DOHH2 (cell line): ENCODE measurements around the gene MUC2.

Source experiments
- H3F3A ChIP-seq: fragments of 200-600 bp; sonication (generic), shearing (Covaris generic); 2 replicates; pipeline ENCODE4 v1.6.0; 2016; ENCODE audit warnings: antibody characterized with exemption, mild to moderate bottlenecking; ENCODE audit not compliant: control insufficient read depth, insufficient read depth
- H3K27ac ChIP-seq: fragments of 200-600 bp; sonication (generic); 2 replicates; pipeline ENCODE4 v1.5.1; 2014; ENCODE audit warnings: low read depth, mild to moderate bottlenecking, low read length, moderate library complexity
- H3K27me3 ChIP-seq: fragments of 200-600 bp; sonication (generic); 2 replicates; pipeline ENCODE4 v1.6.1; 2014; ENCODE audit warnings: mild to moderate bottlenecking, low read length, mixed read lengths; ENCODE audit not compliant: control insufficient read depth
- H3K36me3 ChIP-seq: fragments of 200-600 bp; sonication (generic); 2 replicates; pipeline ENCODE4 v1.6.1; 2014; ENCODE audit warnings: mild to moderate bottlenecking, low read length, moderate library complexity, mixed read lengths; ENCODE audit not compliant: control insufficient read depth
- H3K4me1 ChIP-seq: fragments of 200-600 bp; sonication (generic); 2 replicates; pipeline ENCODE4 v1.6.1; 2014; ENCODE audit warnings: mild to moderate bottlenecking, low read length, mixed read lengths; ENCODE audit not compliant: control insufficient read depth
- H3K4me2 ChIP-seq: fragments of 200-600 bp; sonication (generic); 2 replicates; pipeline ENCODE4 v1.6.0; 2014; ENCODE audit warnings: mild to moderate bottlenecking, low read length, moderate library complexity
- H3K4me3 ChIP-seq: fragments of 200-600 bp; sonication (generic); 2 replicates; pipeline ENCODE4 v1.5.1; 2014; ENCODE audit warnings: mild to moderate bottlenecking, low read length, mixed read lengths
- H3K79me2 ChIP-seq: fragments of 200-600 bp; sonication (generic); 2 replicates; pipeline ENCODE4 v1.6.1; 2014; ENCODE audit warnings: mild to moderate bottlenecking, low read length, mixed read lengths; ENCODE audit not compliant: control insufficient read depth
- H3K9me2 ChIP-seq: fragments of 200-600 bp; sonication (generic); replicated peaks from 2 replicates; pipeline ENCODE4 v1.6.1; 2014; ENCODE audit warnings: mild to moderate bottlenecking, low read length, mixed read lengths; ENCODE audit not compliant: control insufficient read depth
- H3K9me3 ChIP-seq: fragments of 200-600 bp; sonication (generic); 2 replicates; pipeline ENCODE4 v1.6.1; 2014; ENCODE audit warnings: antibody characterized with exemption, low read length, mixed read lengths; ENCODE audit not compliant: control insufficient read depth, insufficient read depth
- H4K20me1 ChIP-seq: fragments of 200-600 bp; sonication (generic); 2 replicates; pipeline ENCODE4 v1.6.0; 2014; ENCODE audit warnings: low read depth, mild to moderate bottlenecking, antibody characterized with exemption, low read length, moderate library complexity; ENCODE audit not compliant: control insufficient read depth, insufficient read depth
- EZH2phosphoT487 ChIP-seq: fragments of 200-600 bp; sonication (generic); IDR thresholded peaks from 2 replicates; pipeline ENCODE4 v1.6.1; 2017; ENCODE audit warnings: borderline replicate concordance, mild to moderate bottlenecking, antibody characterized with exemption, low read length, moderate library complexity, mixed read lengths
- TF ChIP-seq, protein P1 (sequence below): fragments of 200-600 bp; sonication (generic); IDR thresholded peaks from one replicate; pipeline ENCODE4 v1.5.1; 2014; ENCODE audit warnings: antibody characterized with exemption, mild to moderate bottlenecking, low read depth, low read length; ENCODE audit not compliant: poor library complexity, severe bottlenecking

MUC2 gene

DNA sequence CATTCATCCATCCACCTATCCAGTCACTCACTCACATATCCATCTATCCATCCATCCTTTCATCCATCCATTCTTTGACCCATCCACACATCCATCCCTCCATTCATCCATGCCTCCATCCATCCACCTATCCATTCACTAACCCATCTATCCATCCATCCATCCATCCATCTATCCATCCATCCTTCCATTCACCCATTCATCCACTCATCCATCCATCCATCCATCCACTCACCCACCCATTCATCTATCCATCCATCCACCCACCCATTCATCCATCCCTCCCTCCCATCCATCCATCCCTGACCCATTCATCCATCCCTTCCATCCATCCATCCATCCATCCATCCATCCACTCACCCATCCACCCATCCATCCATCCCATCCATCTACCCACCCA lies 4.9 kb upstream of the MUC2 start:
- TF ChIP-seq EZH2phosphoT487 = no peak
- TF ChIP-seq, protein P1, sequence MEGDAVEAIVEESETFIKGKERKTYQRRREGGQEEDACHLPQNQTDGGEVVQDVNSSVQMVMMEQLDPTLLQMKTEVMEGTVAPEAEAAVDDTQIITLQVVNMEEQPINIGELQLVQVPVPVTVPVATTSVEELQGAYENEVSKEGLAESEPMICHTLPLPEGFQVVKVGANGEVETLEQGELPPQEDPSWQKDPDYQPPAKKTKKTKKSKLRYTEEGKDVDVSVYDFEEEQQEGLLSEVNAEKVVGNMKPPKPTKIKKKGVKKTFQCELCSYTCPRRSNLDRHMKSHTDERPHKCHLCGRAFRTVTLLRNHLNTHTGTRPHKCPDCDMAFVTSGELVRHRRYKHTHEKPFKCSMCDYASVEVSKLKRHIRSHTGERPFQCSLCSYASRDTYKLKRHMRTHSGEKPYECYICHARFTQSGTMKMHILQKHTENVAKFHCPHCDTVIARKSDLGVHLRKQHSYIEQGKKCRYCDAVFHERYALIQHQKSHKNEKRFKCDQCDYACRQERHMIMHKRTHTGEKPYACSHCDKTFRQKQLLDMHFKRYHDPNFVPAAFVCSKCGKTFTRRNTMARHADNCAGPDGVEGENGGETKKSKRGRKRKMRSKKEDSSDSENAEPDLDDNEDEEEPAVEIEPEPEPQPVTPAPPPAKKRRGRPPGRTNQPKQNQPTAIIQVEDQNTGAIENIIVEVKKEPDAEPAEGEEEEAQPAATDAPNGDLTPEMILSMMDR = no peak
- no peaks in the 10 kb centered on the region for H3K9me2 ChIP-seq
- no peak overlapping the region for H3K4me2 ChIP-seq
- no peaks in the 10 kb centered on the region for H3K9me3 ChIP-seq
- H4K20me1 ChIP-seq = no peaks in the 10 kb centered on the region
- no peaks in the 10 kb centered on the region for H3K27me3 ChIP-seq
- no peak overlapping the region for H3K27ac ChIP-seq
- H3K36me3 ChIP-seq = no peaks in the 10 kb centered on the region
- H3K4me1 ChIP-seq = no peaks in the 10 kb centered on the region
- no peaks in the 10 kb centered on the region for H3F3A ChIP-seq
- no peaks in the 10 kb centered on the region for H3K79me2 ChIP-seq
- no peak overlapping the region for H3K4me3 ChIP-seq

DNA sequence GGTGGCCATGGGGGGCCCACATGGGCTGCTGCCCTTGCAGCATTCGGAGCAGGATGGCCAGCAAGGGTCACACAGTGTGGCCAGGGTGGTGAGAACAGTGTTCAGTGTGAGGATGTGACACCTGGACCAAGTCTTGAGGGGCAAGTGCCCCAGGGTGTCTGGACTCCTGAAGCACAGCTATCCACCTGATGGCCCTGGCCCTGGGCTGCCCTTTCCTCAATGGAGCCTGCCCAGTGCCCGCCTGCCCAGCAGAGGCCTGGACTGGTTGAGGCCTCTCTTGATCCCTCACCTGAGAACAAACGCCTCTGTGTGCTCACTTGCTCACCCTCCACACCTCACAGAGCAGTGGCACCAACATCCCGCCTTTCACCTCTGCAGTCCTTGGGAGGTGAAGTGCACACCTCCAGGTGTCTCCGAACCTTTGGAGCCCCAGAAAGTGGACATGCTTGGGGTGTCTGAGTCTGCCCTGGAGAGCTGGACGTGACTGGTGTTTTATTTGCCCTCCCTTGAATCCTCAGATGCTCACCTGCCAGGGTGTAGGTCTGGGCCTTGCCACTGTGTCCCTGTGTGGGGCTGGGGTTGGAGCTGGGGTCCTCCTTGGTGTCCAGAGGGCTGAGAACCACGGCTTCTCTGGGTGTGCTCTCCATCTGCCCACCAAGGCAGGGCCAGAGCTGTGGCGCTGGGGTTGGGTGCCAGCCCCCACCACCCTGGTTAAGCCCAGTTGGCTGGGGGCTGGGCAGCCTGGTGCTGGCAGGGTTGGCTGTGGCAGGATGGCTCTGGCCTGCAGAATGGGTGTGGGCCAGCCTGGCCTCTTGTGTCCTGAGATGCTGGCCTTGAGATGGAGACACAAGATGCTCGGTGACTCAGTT lies 3.8 kb upstream of the MUC2 start:
- Histone ChIP-seq H3K4me2 (no peak overlapping the region), H3F3A (no peaks in the 10 kb centered on the region), H3K27me3 (no peaks in the 10 kb centered on the region), H3K9me3 (no peaks in the 10 kb centered on the region), H3K9me2 (no peaks in the 10 kb centered on the region), H3K36me3 (no peaks in the 10 kb centered on the region), H3K4me3 (no peak overlapping the region), H3K27ac (no peak overlapping the region), H3K79me2 (no peaks in the 10 kb centered on the region), H3K4me1 (no peaks in the 10 kb centered on the region), H4K20me1 (no peaks in the 10 kb centered on the region)
- TF ChIP-seq, protein P1 = no peak
- TF ChIP-seq EZH2phosphoT487 = no peak

DNA sequence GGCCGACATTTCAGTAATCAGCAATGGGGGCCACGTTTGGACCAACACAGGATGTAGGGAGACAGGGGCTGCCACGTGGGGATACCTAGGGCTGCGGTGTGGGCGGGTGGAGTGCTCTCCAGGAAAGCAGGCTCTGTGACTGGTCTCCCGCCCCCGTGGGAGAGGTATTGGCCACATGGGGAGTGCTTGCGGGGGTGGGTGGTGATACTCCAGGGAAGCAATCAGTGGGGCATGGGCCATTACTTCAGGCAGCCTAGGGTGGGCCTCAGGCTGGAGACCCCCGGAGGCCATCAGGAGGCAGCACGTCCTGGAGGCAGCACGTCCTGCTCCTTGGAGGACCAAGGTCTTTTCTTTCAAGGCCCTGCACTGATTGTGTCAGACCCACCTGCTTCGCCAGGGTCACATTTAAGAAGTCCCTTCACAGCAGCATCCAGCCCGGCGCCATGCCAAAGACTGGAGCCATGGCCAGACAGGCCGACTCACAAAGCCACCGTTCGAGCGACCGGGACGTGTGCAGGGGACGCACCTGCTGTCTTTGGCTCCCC lies 3.0 kb upstream of the MUC2 start:
- H3K4me1 ChIP-seq = no peaks in the 10 kb centered on the region
- H3K27ac ChIP-seq = no peak overlapping the region
- no peaks in the 10 kb centered on the region for H3K79me2 ChIP-seq
- no peak for TF ChIP-seq EZH2phosphoT487
- TF ChIP-seq, protein P1 = no peak
- no peak overlapping the region for H3K4me3 ChIP-seq
- no peaks in the 10 kb centered on the region; the same call in 1 of the 2 replicates for H3K9me3 ChIP-seq
- H3K4me2 ChIP-seq = no peak overlapping the region
- H3F3A ChIP-seq = no peaks in the 10 kb centered on the region
- H3K36me3 ChIP-seq = no peaks in the 10 kb centered on the region
- H3K27me3 ChIP-seq = no peaks in the 10 kb centered on the region
- no peaks in the 10 kb centered on the region for H4K20me1 ChIP-seq
- H3K9me2 ChIP-seq = no peaks in the 10 kb centered on the region
